Measurements from ENCODE around the gene PHF13.

The PHF13 gene

DNA sequence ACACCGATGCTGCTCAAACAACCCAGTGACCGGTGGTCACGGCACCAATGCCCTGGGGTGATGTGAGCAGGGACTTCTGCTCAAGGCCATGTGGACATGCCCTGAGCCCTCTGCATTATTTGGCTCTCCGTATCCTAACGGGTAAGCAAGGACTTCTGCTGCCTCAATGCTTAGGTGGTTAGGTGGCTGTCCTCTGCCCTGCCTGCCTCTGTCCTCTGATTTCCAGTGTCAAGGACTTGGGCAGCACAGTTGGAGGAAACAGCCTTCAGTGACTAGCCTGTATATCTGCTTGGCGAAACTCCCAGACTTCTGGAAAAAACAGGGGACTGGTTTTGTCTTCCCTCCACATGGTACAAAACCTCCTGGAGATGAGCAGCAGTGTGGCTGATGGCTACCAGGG lies 53.6 kb downstream of the PHF13 start:
- no peak for DNase-seq

DNA sequence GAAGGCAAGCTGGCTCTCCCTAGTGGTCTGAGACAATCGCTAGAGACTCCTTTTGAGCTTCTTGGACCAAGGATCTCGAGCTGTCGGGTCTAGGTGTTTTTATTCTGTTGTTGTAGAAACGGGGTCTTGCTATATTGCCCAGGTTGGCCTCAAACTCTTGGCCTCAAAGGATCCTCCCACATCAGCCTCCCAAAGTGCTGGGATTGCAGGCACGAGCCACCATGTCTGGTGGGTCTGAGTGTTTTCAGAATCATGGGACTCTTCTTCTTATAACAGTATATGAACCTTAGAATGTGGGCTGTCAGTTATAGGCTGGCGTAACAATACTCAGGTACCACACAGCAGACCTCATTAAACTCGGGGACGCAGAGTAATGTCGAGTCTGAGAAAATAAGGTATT lies 55.0 kb downstream of the PHF13 start:
- no peak for DNase-seq

DNA sequence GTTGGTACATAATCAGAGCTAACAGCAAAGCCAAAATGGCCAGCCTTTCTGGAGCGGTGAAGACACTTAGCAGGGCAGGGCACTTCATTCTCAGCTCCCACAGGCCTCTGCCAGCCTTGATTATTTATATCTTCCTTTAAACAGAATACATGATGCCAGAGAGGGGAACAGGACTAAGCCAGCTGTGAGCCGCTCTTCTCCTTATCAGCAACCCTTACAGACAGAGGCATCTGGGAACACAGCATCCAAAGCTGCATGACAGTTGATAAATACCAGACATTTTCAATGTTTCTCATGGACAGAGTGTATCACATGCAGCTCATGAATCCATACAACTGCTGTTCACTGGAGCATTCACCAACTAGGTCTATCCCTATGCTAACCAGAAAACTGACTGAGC lies 59.0 kb downstream of the PHF13 start:
- no peak for DNase-seq
